Measurements from ENCODE around the gene FOXF1. TPM values are rescaled to one million over a fixed set of nuclear protein-coding genes. Genes with fewer than 3 reads are reported as not detected.

Gene FOXF1
- total and polyA plus RNA-seq, 2 of the 13 experiments (the other 11 are each of a cell fraction or from before 2014, with no cell fraction given) = not detected

DNA sequence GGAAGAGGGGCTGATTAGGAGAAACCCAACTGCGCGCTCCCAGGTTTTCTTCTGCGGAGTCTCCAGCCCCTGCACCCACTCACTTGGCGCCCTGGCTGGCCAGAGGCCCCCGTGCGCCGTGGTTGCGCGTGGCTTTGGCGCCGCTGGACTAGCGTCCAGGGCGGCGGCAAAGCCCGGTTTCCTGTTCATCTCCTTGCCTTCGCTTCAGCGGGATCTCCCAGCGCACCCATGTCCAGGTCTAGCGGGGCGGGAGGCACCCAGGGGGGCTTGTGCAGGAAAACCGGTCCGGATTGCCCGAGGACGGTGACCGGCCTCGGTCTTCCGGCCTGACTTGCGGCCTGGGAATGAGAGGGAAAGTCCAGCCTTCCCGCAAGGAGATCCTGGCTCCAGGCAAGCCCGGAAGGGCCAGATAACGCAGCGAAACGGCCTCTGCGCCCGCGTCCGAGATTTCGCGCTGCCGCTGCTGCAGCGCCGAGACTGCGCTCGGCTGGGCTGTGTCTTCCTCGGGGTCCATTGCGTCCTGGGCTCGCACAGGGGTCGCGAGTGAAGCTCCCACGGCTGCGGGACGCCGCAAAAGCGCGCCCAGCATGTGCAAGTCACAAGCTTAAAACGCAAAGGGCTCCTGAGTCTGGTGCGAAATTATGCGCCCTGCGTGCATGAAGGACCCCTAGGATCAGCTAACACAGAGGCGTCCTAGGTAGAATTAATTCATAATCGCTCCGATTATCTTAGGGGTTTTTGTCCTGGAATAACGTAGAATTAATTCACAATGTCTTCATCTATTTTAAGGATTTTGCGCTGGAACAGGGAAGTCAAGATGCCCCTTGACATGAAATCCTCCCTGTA, 5.7 kb downstream of the FOXF1 start:
- DNase-seq (ENCODE audit: low spot score) (no peak), ATAC-seq (no peak), FAIRE-seq (no peak)
- intact Hi-C loops (cut with micrococcal nuclease; ENCODE audit: unreplicated experiment) = no loop called here
- Histone ChIP-seq H3K4me2 (ENCODE audit: low read depth, low read length) (no peak overlapping the region), H2AFZ (ENCODE audit: low read length) (no peak overlapping the region), H3K4me3 (replicated peaks in 1 of 3; ENCODE audit: insufficient read depth in 1 of 3, low read depth in 2 of 3, low read length in 3 of 3) (no peak overlapping the region), H3K79me2 (ENCODE audit: insufficient read depth, low read length) (no peaks in the 10 kb centered on the region), H3K36me3 (replicated peaks in 1 of 2; ENCODE audit: control insufficient read depth in 1 of 2, insufficient read depth in 2 of 2, low read length in 2 of 2) (no peaks in the 10 kb centered on the region), H3K9me3 (ENCODE audit: low read length) (no peaks in the 10 kb centered on the region), H3K27me3 (ENCODE audit: control insufficient read depth in 1 of 2, insufficient read depth in 2 of 2, low read length in 2 of 2) (peaks cover 20 to 89% of the 10 kb centered on the region in 2 experiments), H3K9ac (ENCODE audit: insufficient read depth, low read depth, low read length) (no peak overlapping the region), H3K27ac (ENCODE audit: extremely low read length, insufficient read depth, low read length) (no peak overlapping the region), H4K20me1 (ENCODE audit: insufficient read depth, low read length) (no peaks in the 10 kb centered on the region; the same call in 1 of the 2 replicates), H3K4me1 (ENCODE audit: insufficient read depth, low read length) (peaks cover 9% of the 10 kb centered on the region)
- CTCF ChIA-PET (ENCODE audit: low intra/inter-chr PET ratio, low total read pairs) = no interaction called here
- BruUV-seq (replicated peaks) = no TSS peak
- in situ Hi-C loops (cut with HindIII; ENCODE audit: extremely low pct_ligation_motif_present, low pct_unique_long_range_greater_than_20kb) = loop anchor here (5.0 to 25.0 kb wide), 4 partner anchors 174 to 704 kb away; no protein-coding TSS in a partner anchor
- WGBS (ENCODE audit: low lambda C conversion rate) = 50% methylated on average over 16 of the region's 64 CpGs
- POLR2A ChIA-PET = no interaction called here
- TF ChIP-seq ZNF709 (CRISPR knock-in tag; IDR thresholded peaks at IDR 0.05) (no peak), KDM4B (CRISPR knock-in tag; IDR thresholded peaks at IDR 0.05) (no peak), SMARCE1 (IDR thresholded peaks at IDR 0.05; ENCODE audit: borderline replicate concordance) (no peak), POGZ (CRISPR knock-in tag; IDR thresholded peaks at IDR 0.05) (no peak), ZNF33B (CRISPR knock-in tag; IDR thresholded peaks at IDR 0.05) (no peak), ISX (CRISPR knock-in tag; conservative IDR thresholded peaks at IDR 0.05) (no peak), ZNF564 (CRISPR knock-in tag; IDR thresholded peaks at IDR 0.05) (no peak), ZNF562 (CRISPR knock-in tag; IDR thresholded peaks at IDR 0.05; ENCODE audit: borderline replicate concordance) (no peak), SP2 (CRISPR knock-in tag; IDR thresholded peaks at IDR 0.05) (no peak)
- TF ChIP-seq, protein P1, sequence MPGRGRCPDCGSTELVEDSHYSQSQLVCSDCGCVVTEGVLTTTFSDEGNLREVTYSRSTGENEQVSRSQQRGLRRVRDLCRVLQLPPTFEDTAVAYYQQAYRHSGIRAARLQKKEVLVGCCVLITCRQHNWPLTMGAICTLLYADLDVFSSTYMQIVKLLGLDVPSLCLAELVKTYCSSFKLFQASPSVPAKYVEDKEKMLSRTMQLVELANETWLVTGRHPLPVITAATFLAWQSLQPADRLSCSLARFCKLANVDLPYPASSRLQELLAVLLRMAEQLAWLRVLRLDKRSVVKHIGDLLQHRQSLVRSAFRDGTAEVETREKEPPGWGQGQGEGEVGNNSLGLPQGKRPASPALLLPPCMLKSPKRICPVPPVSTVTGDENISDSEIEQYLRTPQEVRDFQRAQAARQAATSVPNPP (CRISPR knock-in tag; IDR thresholded peaks at IDR 0.05) = no peak
- TF ChIP-seq, protein P2, sequence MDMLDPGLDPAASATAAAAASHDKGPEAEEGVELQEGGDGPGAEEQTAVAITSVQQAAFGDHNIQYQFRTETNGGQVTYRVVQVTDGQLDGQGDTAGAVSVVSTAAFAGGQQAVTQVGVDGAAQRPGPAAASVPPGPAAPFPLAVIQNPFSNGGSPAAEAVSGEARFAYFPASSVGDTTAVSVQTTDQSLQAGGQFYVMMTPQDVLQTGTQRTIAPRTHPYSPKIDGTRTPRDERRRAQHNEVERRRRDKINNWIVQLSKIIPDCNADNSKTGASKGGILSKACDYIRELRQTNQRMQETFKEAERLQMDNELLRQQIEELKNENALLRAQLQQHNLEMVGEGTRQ (IDR thresholded peaks at IDR 0.05; ENCODE audit: low read depth, low read length) = no peak
- TF ChIP-seq, protein P2 (CRISPR knock-in tag; IDR thresholded peaks at IDR 0.05; ENCODE audit: borderline replicate concordance) = no peak
- TF ChIP-seq, protein P3, sequence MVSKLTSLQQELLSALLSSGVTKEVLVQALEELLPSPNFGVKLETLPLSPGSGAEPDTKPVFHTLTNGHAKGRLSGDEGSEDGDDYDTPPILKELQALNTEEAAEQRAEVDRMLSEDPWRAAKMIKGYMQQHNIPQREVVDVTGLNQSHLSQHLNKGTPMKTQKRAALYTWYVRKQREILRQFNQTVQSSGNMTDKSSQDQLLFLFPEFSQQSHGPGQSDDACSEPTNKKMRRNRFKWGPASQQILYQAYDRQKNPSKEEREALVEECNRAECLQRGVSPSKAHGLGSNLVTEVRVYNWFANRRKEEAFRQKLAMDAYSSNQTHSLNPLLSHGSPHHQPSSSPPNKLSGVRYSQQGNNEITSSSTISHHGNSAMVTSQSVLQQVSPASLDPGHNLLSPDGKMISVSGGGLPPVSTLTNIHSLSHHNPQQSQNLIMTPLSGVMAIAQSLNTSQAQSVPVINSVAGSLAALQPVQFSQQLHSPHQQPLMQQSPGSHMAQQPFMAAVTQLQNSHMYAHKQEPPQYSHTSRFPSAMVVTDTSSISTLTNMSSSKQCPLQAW (CRISPR knock-in tag; IDR thresholded peaks at IDR 0.05) = no peak

Data from HepG2 (cell line).